GM12891 (cell line): Measurements from ENCODE around the gene ADAM23.

Source experiments
- DNase-seq: peaks from one replicate; pipeline ENCODE4 v3.0.0; 2011; ENCODE audit warnings: low spot score; ENCODE audit not compliant: insufficient read length
- FAIRE-seq: peaks from 2 replicates; lab custom pipeline; 2011; peaks lifted over from hg19 to GRCh38; lab: Jason Lieb, UNC
- PAX5 ChIP-seq: IDR thresholded peaks from 2 replicates; pipeline ENCODE4 v1.6.1; 2011; ENCODE audit warnings: low read length, moderate library complexity, mild to moderate bottlenecking; ENCODE audit not compliant: insufficient read depth, severe bottlenecking
- POLR2A ChIP-seq: IDR thresholded peaks from 2 replicates; pipeline ENCODE4 v1.6.1; 2011; ENCODE audit warnings: low read depth, low read length, control low read depth
- POLR2AphosphoS5 ChIP-seq: IDR thresholded peaks from 2 replicates; pipeline ENCODE4 v1.6.1; 2011; ENCODE audit warnings: low read depth, low read length, control low read depth
- POU2F2 ChIP-seq: IDR thresholded peaks from 2 replicates; pipeline ENCODE4 v1.6.1; 2011; ENCODE audit warnings: low read depth, mild to moderate bottlenecking, control low read depth, low read length, moderate library complexity
- SPI1 ChIP-seq: IDR thresholded peaks from 2 replicates; pipeline ENCODE4 v1.6.1; 2011; ENCODE audit warnings: low read depth, low read length, control low read depth
- TAF1 ChIP-seq: IDR thresholded peaks from 2 replicates; pipeline ENCODE4 v1.6.1; 2011; ENCODE audit warnings: low read depth, low read length, control low read depth

The ADAM23 gene

DNA sequence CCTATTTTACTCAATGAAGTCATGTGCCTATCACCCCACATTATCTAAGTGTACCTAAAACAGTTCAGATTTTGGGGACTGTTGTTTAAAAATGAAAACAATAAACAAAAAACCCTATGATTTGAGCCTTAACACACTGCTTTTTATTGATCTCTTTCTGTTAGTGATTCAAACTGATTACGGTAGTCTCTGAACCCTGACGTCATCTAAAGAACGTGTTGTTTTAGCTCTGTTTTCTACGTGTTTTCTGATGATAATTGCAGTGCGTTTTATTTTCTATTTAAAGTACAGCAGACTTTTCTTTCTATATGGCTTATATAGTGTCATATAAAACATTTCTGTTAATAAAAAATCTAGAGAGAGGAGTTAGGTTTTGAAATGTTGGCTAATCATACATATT, 105.1 kb downstream of the ADAM23 start:
- DNase-seq (no peak), FAIRE-seq (no peak)
- no peak for TF ChIP-seq SPI1
- TF ChIP-seq PAX5, result no peak
- TF ChIP-seq POU2F2, result no peak

DNA sequence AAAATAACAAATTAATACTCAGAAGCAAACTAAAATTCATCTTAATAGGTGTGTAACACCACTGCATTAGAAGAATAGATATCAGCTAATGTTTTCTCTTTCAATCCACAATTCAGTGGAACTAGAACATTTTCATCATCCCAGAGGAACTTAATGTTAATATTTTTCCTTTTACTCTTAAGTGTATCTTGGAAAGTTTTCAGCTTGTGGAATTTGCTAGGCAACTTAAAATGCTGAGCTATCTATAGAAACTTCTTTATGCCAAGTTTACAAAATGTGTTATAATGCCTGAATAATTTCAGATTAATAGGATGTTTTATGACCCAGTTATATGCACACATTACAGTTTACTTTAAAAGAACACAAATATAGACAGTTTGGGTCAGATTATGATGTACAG, 112.4 kb downstream of the ADAM23 start:
- no peak for DNase-seq
- FAIRE-seq, result no peak
- TF ChIP-seq SPI1, result no peak
- TF ChIP-seq PAX5, result no peak
- no peak for TF ChIP-seq TAF1
- TF ChIP-seq POU2F2, result no peak
- no peak for TF ChIP-seq POLR2AphosphoS5
- TF ChIP-seq POLR2A, result no peak

DNA sequence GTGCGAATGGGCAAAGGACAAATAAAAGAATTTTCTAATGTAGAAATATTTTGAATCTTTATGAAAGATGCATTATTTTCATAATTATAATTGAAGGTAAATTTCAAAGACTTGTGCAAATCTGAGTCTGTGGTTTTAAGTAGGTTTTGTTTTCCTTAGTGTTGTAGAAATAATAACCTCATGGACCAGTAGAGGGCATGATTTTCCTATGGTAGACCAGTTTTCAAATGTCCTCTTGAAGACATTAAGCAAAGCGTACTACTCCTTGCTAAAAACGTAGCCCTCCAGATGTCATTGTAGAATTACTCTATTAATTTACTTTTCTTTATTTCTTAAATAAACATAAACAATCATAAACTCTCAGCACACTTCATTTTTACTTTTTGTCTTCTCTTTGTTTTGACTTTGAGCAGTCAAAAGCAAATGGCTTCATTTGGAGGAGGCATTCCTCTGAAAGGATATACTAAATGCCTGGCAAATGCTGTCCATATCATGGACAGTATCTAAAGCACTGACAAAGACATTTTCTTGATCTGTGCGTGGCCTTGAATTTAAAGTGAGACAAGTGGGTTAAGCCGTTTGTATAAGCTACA, 113.1 kb downstream of the ADAM23 start:
- TF ChIP-seq POLR2AphosphoS5, result no peak
- TF ChIP-seq POU2F2, result no peak
- TF ChIP-seq TAF1, result no peak
- TF ChIP-seq SPI1, result no peak
- no peak for TF ChIP-seq POLR2A
- FAIRE-seq, result peak; percentile 63
- no peak for DNase-seq

DNA sequence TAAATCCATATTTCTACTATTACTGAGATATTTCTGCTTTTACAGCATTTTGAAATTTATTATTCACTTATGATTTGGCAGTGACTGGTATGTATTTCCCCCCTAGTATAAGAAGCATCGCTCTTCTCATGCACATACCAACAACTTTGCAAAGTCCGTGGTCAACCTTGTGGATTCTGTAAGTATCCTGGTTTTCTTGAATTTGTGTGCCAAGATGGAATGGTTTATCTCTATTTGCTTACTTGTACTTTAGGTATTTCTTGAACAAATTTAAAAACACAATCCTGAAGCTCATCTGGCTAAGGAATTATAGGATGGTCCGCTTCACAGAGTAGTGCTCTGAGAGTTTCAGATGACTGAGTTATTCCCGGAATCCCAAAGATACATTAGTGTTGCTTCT, 114.0 kb downstream of the ADAM23 start:
- TF ChIP-seq POLR2A, result no peak
- no peak for TF ChIP-seq TAF1
- no peak for TF ChIP-seq SPI1
- no peak for TF ChIP-seq POU2F2
- TF ChIP-seq PAX5, result no peak
- no peak for TF ChIP-seq POLR2AphosphoS5
- DNase-seq (no peak), FAIRE-seq (peak; percentile 5)

DNA sequence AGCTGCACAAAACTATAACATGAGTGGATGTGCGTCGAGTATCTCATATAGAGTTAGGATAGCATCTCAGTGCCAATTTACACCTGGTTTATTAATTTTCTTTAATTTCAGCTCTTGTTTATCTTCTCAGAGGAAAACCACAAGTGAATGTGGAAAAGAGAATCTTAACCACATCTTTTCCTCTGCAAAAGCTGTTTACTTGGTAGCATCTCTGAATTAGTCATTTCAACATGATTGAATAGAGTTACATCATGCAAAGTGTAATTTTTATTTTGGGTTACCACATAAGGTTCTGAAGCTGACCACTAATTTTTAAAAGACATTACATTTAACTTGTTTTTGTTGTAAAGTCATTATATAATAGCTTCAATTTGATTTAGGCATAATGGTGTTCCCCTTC, 115.2 kb downstream of the ADAM23 start:
- DNase-seq, result no peak
- TF ChIP-seq POLR2AphosphoS5 (no peak), PAX5 (no peak), POLR2A (no peak), POU2F2 (no peak), TAF1 (no peak)
- no peak for FAIRE-seq

DNA sequence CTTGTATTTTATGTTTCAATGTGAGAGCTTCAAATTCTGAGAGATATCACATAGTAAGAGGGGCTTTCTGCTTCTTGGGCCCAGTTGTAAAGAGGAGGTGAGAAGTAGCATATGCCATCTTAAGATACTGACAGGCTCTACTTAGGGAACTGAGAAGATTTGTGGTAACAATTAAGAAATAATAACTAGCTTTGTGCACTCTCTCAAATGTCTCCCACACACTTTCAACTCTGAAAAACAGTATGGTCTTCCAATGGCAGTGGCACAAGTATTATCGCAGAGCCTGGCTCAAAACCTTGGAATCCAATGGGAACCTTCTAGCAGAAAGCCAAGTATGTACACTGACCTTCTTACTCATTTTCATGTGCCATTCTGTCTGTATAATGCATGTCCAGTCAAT, 118.6 kb downstream of the ADAM23 start:
- TF ChIP-seq POLR2AphosphoS5, result no peak
- TF ChIP-seq SPI1, result peak; percentile 85
- DNase-seq (no peak), FAIRE-seq (no peak)

DNA sequence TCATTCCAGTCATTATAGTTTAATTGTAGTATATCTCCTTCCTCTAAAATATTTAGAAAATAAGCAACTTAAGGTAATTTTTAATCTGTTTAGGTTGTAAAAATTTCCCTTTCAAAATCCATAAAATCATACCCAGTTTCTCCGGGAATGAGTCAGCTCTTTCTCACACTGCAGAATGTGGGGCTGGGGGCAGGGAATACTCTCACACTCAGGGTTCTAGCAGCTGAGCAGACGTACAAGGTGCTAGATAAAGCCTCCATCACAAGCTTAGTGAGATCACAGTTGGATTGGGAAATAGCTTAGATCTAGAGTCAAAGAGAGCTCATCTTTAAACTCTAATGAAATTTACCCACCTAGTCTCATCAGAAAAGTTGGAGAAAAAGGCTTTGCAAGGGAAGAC, 119.0 kb downstream of the ADAM23 start:
- FAIRE-seq, result no peak
- TF ChIP-seq POU2F2 (no peak), PAX5 (no peak), POLR2A (no peak), SPI1 (no peak), TAF1 (no peak)

DNA sequence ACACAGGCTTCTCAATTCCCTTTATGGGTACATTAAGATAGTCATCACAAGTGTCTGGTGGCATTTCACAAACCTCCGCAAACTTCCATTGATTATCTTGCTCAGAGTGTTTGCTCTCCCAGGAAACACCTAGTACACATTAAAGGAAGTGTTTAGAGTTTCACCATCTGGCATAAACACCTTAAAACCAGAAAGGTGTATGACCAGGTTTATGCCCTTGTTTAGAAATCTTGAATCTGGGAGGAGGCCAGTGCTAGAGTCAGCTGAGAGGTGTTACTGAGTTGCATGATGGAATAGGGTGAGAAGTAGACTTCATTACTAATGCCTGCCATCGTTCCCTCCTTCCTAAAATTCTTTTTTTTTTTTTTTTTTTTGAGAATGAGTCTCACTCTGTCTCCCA, 120.0 kb downstream of the ADAM23 start:
- TF ChIP-seq POLR2AphosphoS5 (no peak), POU2F2 (no peak), TAF1 (no peak), POLR2A (no peak), SPI1 (no peak), PAX5 (no peak)
- DNase-seq (no peak), FAIRE-seq (no peak)

More for the DNA sequence above, 119.0 kb downstream of the ADAM23 start:
- no peak for DNase-seq

DNA sequence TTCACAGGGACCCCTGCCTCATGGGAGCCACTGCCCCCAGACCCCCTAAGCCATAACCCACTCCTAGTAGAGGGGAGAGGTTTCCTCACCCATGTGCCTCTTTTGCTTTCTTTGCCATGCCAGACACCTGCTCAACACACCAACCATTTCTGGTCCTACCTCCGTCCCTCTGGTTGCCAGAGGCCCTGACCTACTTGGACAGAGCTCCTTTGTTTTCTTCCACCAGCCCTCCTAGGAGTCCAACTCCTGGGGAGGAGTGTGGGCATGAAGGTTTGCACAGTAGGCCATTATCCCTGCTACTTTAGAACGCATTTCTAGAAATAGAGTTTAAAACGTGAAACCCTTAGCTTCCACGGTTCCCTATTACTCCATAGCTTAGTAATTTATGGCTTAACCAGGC, 122.3 kb downstream of the ADAM23 start:
- FAIRE-seq (no peak), DNase-seq (no peak)
- TF ChIP-seq SPI1 (no peak), POLR2A (no peak), POLR2AphosphoS5 (no peak)

DNA sequence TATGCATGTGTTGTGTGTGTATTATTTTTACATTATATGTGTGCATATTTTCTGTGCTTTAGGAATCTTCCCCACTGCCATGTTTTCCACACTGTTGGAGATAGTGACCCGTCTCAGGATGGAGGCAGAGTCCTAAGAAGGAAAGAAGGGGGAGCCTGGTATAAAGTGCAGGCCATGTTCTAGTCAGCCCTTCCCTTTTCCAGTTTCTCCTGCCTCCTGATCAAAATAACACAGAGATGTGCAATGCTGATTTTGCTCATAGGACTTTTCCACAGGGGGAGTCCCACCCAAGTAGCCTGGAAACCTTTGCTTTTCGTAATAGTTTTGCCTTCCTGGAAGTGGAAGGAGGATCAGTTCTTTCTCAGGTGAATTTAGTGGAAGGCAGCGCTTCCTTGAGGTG, 126.1 kb downstream of the ADAM23 start:
- FAIRE-seq (no peak), DNase-seq (no peak)
- no peak for TF ChIP-seq POLR2AphosphoS5
- no peak for TF ChIP-seq TAF1
- TF ChIP-seq PAX5, result no peak

DNA sequence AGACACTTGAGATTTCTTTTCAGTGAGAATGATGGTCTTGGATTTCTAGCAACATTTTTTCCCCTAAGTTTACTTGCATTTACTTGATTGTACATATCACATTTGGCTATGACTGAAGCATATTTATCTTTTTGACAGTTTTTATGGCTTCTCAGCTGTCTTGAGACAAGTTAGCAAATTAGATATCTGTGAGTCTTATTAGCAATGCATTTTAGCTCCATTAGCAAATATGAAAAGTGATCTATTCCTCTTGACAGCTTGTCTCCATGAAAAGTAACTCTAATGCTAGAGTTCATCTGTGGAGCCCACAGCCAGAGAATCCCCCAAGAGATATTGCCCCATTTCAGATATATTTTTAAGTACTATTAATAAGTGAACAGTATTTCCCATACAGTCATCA, 126.9 kb downstream of the ADAM23 start:
- no peak for DNase-seq
- no peak for TF ChIP-seq SPI1
- TF ChIP-seq POLR2AphosphoS5, result no peak
- TF ChIP-seq PAX5, result no peak
- no peak for FAIRE-seq
